GM23248 (cell line): ENCODE measurements around the gene ZC3HAV1.
"Not testable (repeated sequence)": the region's sequence is repeated elsewhere in the genome, so short reads cannot be mapped to it uniquely, and the experiment has no call there.

Experiments
- EZH2 ChIP-seq: fragments of 200-600 bp; sonication (generic); IDR thresholded peaks from 2 replicates; pipeline ENCODE4 v1.6.1; 2018; ENCODE audit warnings: antibody characterized with exemption, mild to moderate bottlenecking; ENCODE audit not compliant: insufficient read depth, poor library complexity, severe bottlenecking
- EZH2phosphoT487 ChIP-seq: fragments of 200-600 bp; sonication (generic); IDR thresholded peaks from 2 replicates; pipeline ENCODE4 v1.6.1; 2018; ENCODE audit warnings: antibody characterized with exemption, moderate library complexity, mild to moderate bottlenecking, low read depth; ENCODE audit not compliant: insufficient read depth

GRCh38 chr7:139101637-139102158 lies 7.8 kb downstream of the ZC3HAV1 start:
- not testable (repeated sequence) for TF ChIP-seq EZH2phosphoT487, EZH2
